ENCODE data around the gene DPP10. TPM values are rescaled to one million over a fixed set of nuclear protein-coding genes. Genes with fewer than 3 reads are reported as not detected.

DPP10 gene
- total and polyA plus RNA-seq, 4 donors, result 30.6 to 83.0 (median 48.0) TPM

DNA sequence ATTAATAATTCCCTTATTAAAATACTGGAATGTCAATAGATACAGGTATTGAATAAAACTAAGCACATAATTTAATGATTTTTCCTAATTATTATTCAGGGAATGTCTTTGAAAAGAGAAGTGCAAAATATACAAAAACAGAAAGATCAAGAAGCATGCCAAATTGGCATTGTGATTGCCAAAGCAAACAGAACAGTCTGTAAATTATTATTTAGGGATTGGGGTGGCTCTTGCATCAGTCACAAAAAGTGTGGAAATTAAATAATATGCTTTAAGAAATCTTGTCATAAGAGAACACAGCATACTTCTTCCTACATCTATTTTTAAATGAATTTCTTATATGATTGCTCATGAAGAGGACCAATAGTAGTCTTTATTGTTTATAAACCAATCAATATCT lies 1211.9 kb downstream of the DPP10 start:
- Histone ChIP-seq H3K27ac (ENCODE audit: low read depth, low read length) (no peak overlapping the region), H3K4me3 (ENCODE audit: low read depth, low read length) (no peak overlapping the region), H3K4me1 (ENCODE audit: control insufficient read depth, insufficient read depth, low read length) (no peaks in the 10 kb centered on the region), H3K9me3 (ENCODE audit: control insufficient read depth, insufficient read depth, low read length) (no peaks in the 10 kb centered on the region), H3K36me3 (ENCODE audit: control insufficient read depth, insufficient read depth, low read length) (no peaks in the 10 kb centered on the region), H3K27me3 (ENCODE audit: control insufficient read depth, insufficient read depth, low read length) (no peaks in the 10 kb centered on the region)
- DNase-seq (ENCODE audit: low read depth in 4 of 6, low spot score in 6 of 6), result no peak

DNA sequence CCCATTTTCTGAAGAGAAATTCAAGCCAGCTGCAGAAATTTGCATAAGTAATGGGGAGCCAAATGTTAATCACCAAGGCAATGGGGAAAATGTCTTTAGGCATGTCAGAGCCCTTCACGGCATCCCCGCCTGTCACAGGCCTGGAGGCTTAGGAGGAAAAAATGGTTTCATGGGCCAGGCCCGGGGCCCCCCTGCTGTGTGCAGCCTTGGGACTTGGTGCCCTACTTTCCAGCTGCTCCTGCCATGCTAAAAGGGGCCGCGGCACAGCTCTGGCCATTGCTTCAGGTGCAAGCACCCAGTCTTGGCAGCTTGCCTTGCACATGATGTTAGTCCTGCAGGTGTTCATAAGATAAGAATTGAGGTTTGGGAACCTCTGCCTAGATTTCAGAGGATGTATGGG lies 1235.7 kb downstream of the DPP10 start:
- Histone ChIP-seq H3K9me3 (ENCODE audit: control insufficient read depth, insufficient read depth, low read length) (peaks cover 5% of the 10 kb centered on the region), H3K27ac (ENCODE audit: low read depth, low read length) (no peak overlapping the region), H3K4me1 (ENCODE audit: control insufficient read depth, insufficient read depth, low read length) (no peaks in the 10 kb centered on the region), H3K27me3 (ENCODE audit: control insufficient read depth, insufficient read depth, low read length) (no peaks in the 10 kb centered on the region), H3K36me3 (ENCODE audit: control insufficient read depth, insufficient read depth, low read length) (no peaks in the 10 kb centered on the region), H3K4me3 (ENCODE audit: low read depth, low read length) (no peak overlapping the region)
- no peak for DNase-seq (ENCODE audit: low read depth in 4 of 6, low spot score in 6 of 6)
- 90% methylated on average over 5 of the region's 5 CpGs for WGBS (ENCODE audit: insufficient coverage)

DNA sequence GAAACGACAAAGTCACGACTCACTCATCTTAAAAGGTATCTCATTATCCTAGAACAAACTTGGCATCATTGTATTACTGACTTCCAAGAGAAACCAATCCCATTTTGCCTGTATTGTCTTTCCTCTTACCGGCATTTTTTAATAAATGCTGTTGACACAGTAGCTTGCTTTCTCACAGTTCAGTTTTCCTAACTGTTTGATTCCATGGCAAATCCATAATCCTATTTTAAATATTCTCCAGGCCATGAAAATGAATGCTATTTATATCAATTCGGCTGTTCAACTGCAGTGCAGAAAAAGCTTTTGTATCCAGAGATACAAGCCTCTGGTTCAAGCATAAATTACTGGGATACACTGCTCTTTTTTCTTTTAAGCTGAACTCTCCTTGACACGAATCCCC lies 1241.9 kb downstream of the DPP10 start:
- Histone ChIP-seq H3K27ac (ENCODE audit: low read depth, low read length) (no peak overlapping the region), H3K4me3 (ENCODE audit: low read depth, low read length) (no peak overlapping the region)

DNA sequence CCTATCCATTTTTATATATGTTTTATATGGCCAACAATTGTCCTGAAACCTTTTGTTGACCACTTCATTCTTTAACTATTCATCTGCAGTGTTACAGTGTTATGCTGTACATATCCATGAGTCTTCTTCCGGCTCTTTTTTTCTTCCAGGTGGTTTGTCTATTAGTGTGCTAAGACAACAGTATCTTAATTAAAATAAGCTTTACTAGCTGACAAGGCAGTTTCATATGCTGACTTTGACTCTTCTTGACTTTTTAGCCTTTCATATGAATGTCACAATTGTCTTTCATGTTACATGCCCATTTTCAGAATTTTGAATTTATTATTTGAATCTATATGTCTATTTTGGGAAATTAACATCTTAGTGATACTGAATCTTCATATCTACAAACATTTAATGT lies 1249.0 kb downstream of the DPP10 start:
- Histone ChIP-seq H3K27me3 (ENCODE audit: control insufficient read depth, insufficient read depth, low read length) (no peaks in the 10 kb centered on the region), H3K4me3 (ENCODE audit: low read depth, low read length) (no peak overlapping the region), H3K36me3 (ENCODE audit: control insufficient read depth, insufficient read depth, low read length) (no peaks in the 10 kb centered on the region), H3K4me1 (ENCODE audit: control insufficient read depth, insufficient read depth, low read length) (no peaks in the 10 kb centered on the region), H3K27ac (ENCODE audit: low read depth, low read length) (no peak overlapping the region), H3K9me3 (ENCODE audit: control insufficient read depth, insufficient read depth, low read length) (peaks cover 1% of the 10 kb centered on the region)
- no peak for DNase-seq (ENCODE audit: low read depth in 4 of 6, low spot score in 6 of 6)
- WGBS (ENCODE audit: insufficient coverage), result no CpG with 5 or more reads among the region's 1 CpG

More for the DNA sequence above, 1241.9 kb downstream of the DPP10 start:
- Histone ChIP-seq H3K4me1 (ENCODE audit: control insufficient read depth, insufficient read depth, low read length) (no peaks in the 10 kb centered on the region), H3K9me3 (ENCODE audit: control insufficient read depth, insufficient read depth, low read length) (peaks cover 7% of the 10 kb centered on the region), H3K27me3 (ENCODE audit: control insufficient read depth, insufficient read depth, low read length) (no peaks in the 10 kb centered on the region), H3K36me3 (ENCODE audit: control insufficient read depth, insufficient read depth, low read length) (no peaks in the 10 kb centered on the region)
- 41% methylated on average over 3 of the region's 5 CpGs for WGBS (ENCODE audit: insufficient coverage)
- DNase-seq (ENCODE audit: low read depth in 4 of 6, low spot score in 6 of 6), result peak in 2 of 6 donors; percentile 2 to 33

DNA sequence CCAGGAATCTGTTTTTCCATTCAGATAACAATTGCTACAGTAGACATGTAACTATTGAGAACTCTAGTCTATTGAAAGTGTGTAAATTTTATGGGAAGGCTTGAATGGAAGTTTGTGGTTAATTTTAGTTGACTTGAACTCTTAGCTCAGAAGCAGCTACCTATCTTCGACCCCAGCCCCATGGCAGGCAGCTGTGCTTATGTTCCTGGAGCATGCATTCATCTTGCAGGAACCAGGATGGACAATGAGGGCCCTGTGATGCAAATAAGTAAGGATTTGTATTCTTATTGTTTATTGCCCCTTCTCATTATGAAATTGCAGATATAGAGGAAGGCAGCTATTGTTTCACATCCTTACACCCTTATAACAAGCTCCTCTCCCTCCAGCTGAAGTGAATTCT lies 1252.2 kb downstream of the DPP10 start:
- Histone ChIP-seq H3K27ac (ENCODE audit: low read depth, low read length) (no peak overlapping the region), H3K27me3 (ENCODE audit: control insufficient read depth, insufficient read depth, low read length) (no peaks in the 10 kb centered on the region), H3K9me3 (ENCODE audit: control insufficient read depth, insufficient read depth, low read length) (no peaks in the 10 kb centered on the region), H3K4me3 (ENCODE audit: low read depth, low read length) (no peak overlapping the region), H3K36me3 (ENCODE audit: control insufficient read depth, insufficient read depth, low read length) (no peaks in the 10 kb centered on the region), H3K4me1 (ENCODE audit: control insufficient read depth, insufficient read depth, low read length) (no peaks in the 10 kb centered on the region)
- WGBS (ENCODE audit: insufficient coverage), result no CpG with 5 or more reads among the region's 1 CpG
- DNase-seq (ENCODE audit: low read depth in 4 of 6, low spot score in 6 of 6), result no peak

- Histone ChIP-seq H3K27me3 (ENCODE audit: control insufficient read depth, insufficient read depth, low read length) (no peaks in the 10 kb centered on the region), H3K4me1 (ENCODE audit: control insufficient read depth, insufficient read depth, low read length) (no peaks in the 10 kb centered on the region), H3K4me3 (ENCODE audit: low read depth, low read length) (no peak overlapping the region), H3K36me3 (ENCODE audit: control insufficient read depth, insufficient read depth, low read length) (no peaks in the 10 kb centered on the region), H3K9me3 (ENCODE audit: control insufficient read depth, insufficient read depth, low read length) (no peaks in the 10 kb centered on the region), H3K27ac (ENCODE audit: low read depth, low read length) (no peak overlapping the region)
- WGBS (ENCODE audit: insufficient coverage), result 25% methylated on average over 1 of the region's 3 CpGs
- DNase-seq (ENCODE audit: low read depth in 4 of 6, low spot score in 6 of 6), result no peak
These were observed 1290.8 kb downstream of the DPP10 start for GRCh38 chr2:115733190-115733775.

DNA sequence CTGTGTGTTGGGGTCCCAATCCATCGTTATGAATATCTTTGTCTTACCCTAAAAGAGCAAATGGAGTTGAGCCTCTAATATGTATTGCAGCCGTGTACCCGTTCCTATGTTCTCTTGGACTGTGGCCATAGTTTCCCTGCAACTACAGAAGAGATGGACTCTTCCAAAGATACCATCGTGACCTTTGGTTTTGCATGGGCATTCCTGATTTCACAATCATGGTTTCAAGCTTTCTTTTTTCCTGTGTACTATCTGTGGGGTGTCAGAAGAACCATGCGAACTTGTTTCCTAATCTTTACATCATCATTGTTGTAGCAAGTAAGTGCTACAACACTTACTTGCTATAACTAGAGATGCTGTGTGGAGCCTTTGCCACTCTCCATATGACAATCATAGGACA lies 1295.7 kb downstream of the DPP10 start:
- H3K9me3 ChIP-seq (ENCODE audit: control insufficient read depth, insufficient read depth, low read length), result no peaks in the 10 kb centered on the region
- 96% methylated on average over 4 of the region's 5 CpGs for WGBS (ENCODE audit: insufficient coverage)
- H3K4me3 ChIP-seq (ENCODE audit: low read depth, low read length), result no peak overlapping the region
- no peaks in the 10 kb centered on the region for H3K36me3 ChIP-seq (ENCODE audit: control insufficient read depth, insufficient read depth, low read length)
- no peaks in the 10 kb centered on the region for H3K27me3 ChIP-seq (ENCODE audit: control insufficient read depth, insufficient read depth, low read length)
- no peak for DNase-seq (ENCODE audit: low read depth in 4 of 6, low spot score in 6 of 6)
- no peaks in the 10 kb centered on the region for H3K4me1 ChIP-seq (ENCODE audit: control insufficient read depth, insufficient read depth, low read length)
- no peak overlapping the region for H3K27ac ChIP-seq (ENCODE audit: low read depth, low read length)

DNA sequence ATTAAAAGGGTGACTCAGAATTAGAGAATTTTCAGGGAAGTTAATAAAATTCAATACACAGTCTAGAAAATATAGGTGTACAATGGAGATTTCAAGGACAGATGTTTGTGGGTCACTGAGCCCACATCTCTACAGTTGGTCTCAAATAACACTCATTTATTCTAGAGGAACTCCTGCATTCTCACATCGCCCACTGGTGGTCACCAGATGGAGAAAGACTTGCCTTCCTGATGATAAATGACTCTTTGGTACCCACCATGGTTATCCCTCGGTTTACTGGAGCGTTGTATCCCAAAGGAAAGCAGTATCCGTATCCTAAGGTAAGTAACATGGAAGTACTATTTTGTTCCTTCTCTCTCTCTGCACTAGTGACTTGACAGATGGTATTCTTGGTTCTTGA lies 1297.1 kb downstream of the DPP10 start:
- Histone ChIP-seq H3K9me3 (ENCODE audit: control insufficient read depth, insufficient read depth, low read length) (no peaks in the 10 kb centered on the region), H3K4me3 (ENCODE audit: low read depth, low read length) (no peak overlapping the region), H3K4me1 (ENCODE audit: control insufficient read depth, insufficient read depth, low read length) (no peaks in the 10 kb centered on the region), H3K27ac (ENCODE audit: low read depth, low read length) (no peak overlapping the region), H3K36me3 (ENCODE audit: control insufficient read depth, insufficient read depth, low read length) (no peaks in the 10 kb centered on the region), H3K27me3 (ENCODE audit: control insufficient read depth, insufficient read depth, low read length) (no peaks in the 10 kb centered on the region)
- no peak for DNase-seq (ENCODE audit: low read depth in 4 of 6, low spot score in 6 of 6)
- WGBS (ENCODE audit: insufficient coverage), result 83% methylated on average over 2 of the region's 4 CpGs

DNA sequence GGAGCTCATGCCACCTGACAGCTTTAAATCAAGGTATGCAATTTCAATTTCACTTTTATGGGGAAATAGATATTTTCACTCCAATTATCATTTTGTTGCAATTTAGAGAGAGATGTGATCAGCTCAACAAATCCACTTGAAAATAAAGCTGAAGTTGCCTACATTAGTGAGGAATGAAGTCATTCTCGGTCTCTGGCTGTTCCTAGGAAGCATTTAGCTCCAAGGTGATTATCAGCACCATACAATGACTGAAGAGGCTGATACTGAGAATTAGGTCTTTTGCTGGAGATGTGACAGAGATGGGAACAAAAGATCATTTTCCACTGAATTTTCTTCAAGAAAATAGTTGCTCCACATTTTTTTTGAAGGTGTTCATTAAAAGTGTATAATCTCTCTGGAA lies 1303.7 kb downstream of the DPP10 start:
- no peak for DNase-seq (ENCODE audit: low read depth in 4 of 6, low spot score in 6 of 6)
- Histone ChIP-seq H3K27ac (ENCODE audit: low read depth, low read length) (no peak overlapping the region), H3K36me3 (ENCODE audit: control insufficient read depth, insufficient read depth, low read length) (no peaks in the 10 kb centered on the region), H3K27me3 (ENCODE audit: control insufficient read depth, insufficient read depth, low read length) (no peaks in the 10 kb centered on the region), H3K4me3 (ENCODE audit: low read depth, low read length) (no peak overlapping the region), H3K9me3 (ENCODE audit: control insufficient read depth, insufficient read depth, low read length) (no peaks in the 10 kb centered on the region), H3K4me1 (ENCODE audit: control insufficient read depth, insufficient read depth, low read length) (no peaks in the 10 kb centered on the region)
- WGBS (ENCODE audit: insufficient coverage), result no CpG with 5 or more reads among the region's 1 CpG

GRCh38 chr2:115757286-115757685 lies 1314.8 kb downstream of the DPP10 start:
- no peaks in the 10 kb centered on the region for H3K36me3 ChIP-seq (ENCODE audit: control insufficient read depth, insufficient read depth, low read length)
- DNase-seq (ENCODE audit: low read depth in 4 of 6, low spot score in 6 of 6), result no peak

More at GRCh38 chr2:115757286-115757685, 1314.8 kb downstream of the DPP10 start:
- Histone ChIP-seq H3K4me1 (ENCODE audit: control insufficient read depth, insufficient read depth, low read length) (no peaks in the 10 kb centered on the region), H3K9me3 (ENCODE audit: control insufficient read depth, insufficient read depth, low read length) (no peaks in the 10 kb centered on the region), H3K4me3 (ENCODE audit: low read depth, low read length) (no peak overlapping the region), H3K27ac (ENCODE audit: low read depth, low read length) (no peak overlapping the region), H3K27me3 (ENCODE audit: control insufficient read depth, insufficient read depth, low read length) (no peaks in the 10 kb centered on the region)
- WGBS (ENCODE audit: insufficient coverage), result no CpG with 5 or more reads among the region's 4 CpGs
